Measurements from ENCODE around the gene KRTAP9-8.
"Not testable (repeated sequence)": the region's sequence is repeated elsewhere in the genome, so short reads cannot be mapped to it uniquely, and the experiment has no call there.

The KRTAP9-8 gene, protein sequence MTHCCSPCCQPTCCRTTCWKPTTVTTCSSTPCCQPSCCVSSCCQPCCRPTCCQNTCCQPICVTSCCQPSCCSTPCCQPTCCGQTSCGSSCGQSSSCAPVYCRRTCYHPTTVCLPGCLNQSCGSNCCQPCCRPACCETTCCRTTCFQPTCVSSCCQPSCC

GRCh38 chr17:41237949-41238437 is at the start of gene KRTAP9-8:
TSS of gene KRTAP9-8 (plus strand) at chr17:41237999. CDS start at chr17:41238052, 53 bp downstream.
- in situ Hi-C loops (cut with HindIII; ENCODE audit: low sequenced_read_pairs) = not testable (repeated sequence)

DNA sequence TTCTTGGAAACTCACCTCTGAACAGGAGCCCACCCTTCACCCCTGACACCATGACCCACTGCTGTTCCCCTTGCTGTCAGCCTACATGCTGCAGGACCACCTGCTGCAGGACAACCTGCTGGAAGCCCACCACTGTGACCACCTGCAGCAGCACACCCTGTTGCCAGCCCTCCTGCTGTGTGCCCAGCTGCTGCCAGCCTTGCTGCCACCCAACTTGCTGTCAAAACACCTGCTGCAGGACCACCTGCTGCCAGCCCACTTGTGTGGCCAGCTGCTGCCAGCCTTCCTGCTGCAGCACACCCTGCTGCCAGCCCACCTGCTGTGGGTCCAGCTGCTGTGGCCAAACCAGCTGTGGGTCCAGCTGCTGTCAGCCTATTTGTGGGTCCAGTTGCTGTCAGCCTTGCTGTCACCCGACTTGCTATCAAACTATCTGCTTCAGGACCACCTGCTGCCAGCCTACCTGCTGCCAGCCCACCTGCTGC is 47.9 kb upstream of the KRTAP9-8 start, which contains the start of gene KRTAP9-1:
TSS of gene KRTAP9-1 (plus strand) at position 51 of the 482 bp plus-strand sequence. CDS start at position 51, 0 bp downstream.
- in situ Hi-C loops (cut with HindIII; ENCODE audit: low sequenced_read_pairs) = not testable (repeated sequence)

GRCh38 chr17:41190328-41190727 is 47.5 kb upstream of the KRTAP9-8 start:
- in situ Hi-C loops (cut with HindIII; ENCODE audit: low sequenced_read_pairs) = no loop called here

GRCh38 chr17:41196068-41196467 is 41.7 kb upstream of the KRTAP9-8 start:
- in situ Hi-C loops (cut with HindIII; ENCODE audit: low sequenced_read_pairs) = no loop called here

DNA sequence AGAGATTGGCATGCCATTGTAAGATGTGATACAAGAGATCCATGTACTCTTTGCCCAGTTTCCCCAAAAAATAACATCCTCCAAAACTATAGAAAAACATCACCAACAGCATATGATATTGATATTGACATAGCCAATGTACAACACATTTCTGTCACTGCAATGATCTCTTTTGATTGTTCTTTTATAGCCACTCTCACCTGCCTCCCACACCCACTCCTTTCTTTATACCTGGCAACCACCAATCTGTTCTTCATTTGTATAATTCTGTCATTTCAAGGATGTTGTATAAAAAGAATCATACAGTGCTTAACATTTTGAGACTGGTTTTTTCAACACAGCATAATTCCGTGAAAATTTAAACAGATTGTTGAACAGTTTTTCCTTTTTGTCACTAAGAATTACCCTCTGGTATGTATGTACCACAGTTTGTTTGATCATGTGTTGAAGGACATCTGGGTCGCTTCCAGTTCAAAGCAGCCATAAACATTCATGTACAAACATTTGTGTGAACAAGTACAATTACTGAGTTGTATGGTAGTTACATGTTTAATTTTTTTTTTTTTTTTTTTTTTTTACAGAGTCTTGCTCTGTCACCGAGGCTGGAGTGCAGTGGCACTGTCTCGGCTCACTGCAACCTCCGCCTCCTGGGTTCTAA is 38.2 kb upstream of the KRTAP9-8 start:
- in situ Hi-C loops (cut with HindIII; ENCODE audit: low sequenced_read_pairs) = no loop called here

- in situ Hi-C loops (cut with HindIII; ENCODE audit: low sequenced_read_pairs) = no loop called here
Measured at GRCh38 chr17:41211845-41212466, 25.8 kb upstream of the KRTAP9-8 start.

- in situ Hi-C loops (cut with HindIII; ENCODE audit: low sequenced_read_pairs) = no loop called here
Measured at GRCh38 chr17:41212524-41213169, 25.2 kb upstream of the KRTAP9-8 start.

- in situ Hi-C loops (cut with HindIII; ENCODE audit: low sequenced_read_pairs) = no loop called here
Measured at GRCh38 chr17:41215681-41216080, 22.1 kb upstream of the KRTAP9-8 start.

GRCh38 chr17:41223821-41224220 is 14.0 kb upstream of the KRTAP9-8 start:
- in situ Hi-C loops (cut with HindIII; ENCODE audit: low sequenced_read_pairs) = no loop called here

GRCh38 chr17:41226051-41226450 is 11.7 kb upstream of the KRTAP9-8 start:
- in situ Hi-C loops (cut with HindIII; ENCODE audit: low sequenced_read_pairs) = no loop called here

DNA sequence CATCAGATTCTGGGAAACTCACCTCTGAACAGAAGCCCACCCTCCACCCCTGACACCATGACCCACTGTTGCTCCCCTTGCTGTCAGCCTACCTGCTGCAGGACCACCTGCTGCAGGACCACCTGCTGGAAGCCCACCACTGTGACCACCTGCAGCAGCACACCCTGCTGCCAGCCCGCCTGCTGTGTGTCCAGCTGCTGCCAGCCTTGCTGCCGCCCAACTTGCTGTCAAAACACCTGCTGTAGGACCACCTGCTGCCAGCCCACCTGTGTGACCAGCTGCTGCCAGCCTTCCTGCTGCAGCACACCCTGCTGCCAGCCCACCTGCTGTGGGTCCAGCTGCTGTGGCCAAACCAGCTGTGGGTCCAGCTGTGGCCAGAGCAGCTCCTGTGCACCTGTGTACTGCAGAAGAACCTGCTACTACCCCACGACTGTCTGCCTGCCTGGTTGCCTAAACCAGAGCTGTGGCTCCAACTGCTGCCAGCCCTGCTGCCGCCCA is 11.2 kb upstream of the KRTAP9-8 start, which contains the start of gene KRTAP9-2:
TSS of gene KRTAP9-2 (plus strand) at position 51 of the 498 bp plus-strand sequence. CDS start at position 58, 7 bp downstream.
- in situ Hi-C loops (cut with HindIII; ENCODE audit: low sequenced_read_pairs) = not testable (repeated sequence)

- in situ Hi-C loops (cut with HindIII; ENCODE audit: low sequenced_read_pairs) = no loop called here
Measured at GRCh38 chr17:41230094-41230493, 7.7 kb upstream of the KRTAP9-8 start.

- in situ Hi-C loops (cut with HindIII; ENCODE audit: low sequenced_read_pairs) = no loop called here
Measured at GRCh38 chr17:41231731-41232130, 6.1 kb upstream of the KRTAP9-8 start.

- in situ Hi-C loops (cut with HindIII; ENCODE audit: low sequenced_read_pairs) = not testable (repeated sequence)
Measured at GRCh38 chr17:41232399-41233105, 5.2 kb upstream of the KRTAP9-8 start, which contains the start of gene KRTAP9-3. TSS of gene KRTAP9-3 (plus strand) at chr17:41232449. CDS start at chr17:41232502, 53 bp downstream.

DNA sequence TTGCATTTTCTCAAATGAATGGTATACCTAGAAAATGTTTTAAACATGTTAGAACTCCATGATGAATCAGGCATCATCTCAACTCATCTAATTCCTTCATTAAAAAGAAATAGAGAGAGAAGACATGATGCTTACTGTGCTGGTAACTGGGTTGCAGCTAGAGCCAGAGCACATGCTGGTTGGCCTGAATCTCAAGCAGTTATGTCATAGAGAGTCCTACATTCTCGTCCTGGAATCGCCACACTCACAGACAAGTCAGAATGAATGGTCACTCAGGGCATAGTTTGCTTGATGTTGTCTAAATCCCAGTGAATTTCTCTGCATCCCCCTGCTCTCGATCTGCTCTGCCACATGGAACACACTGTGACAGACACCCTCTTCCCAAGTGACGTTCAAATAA is 683 bp upstream of the KRTAP9-8 start:
- in situ Hi-C loops (cut with HindIII; ENCODE audit: low sequenced_read_pairs) = not testable (repeated sequence)

DNA sequence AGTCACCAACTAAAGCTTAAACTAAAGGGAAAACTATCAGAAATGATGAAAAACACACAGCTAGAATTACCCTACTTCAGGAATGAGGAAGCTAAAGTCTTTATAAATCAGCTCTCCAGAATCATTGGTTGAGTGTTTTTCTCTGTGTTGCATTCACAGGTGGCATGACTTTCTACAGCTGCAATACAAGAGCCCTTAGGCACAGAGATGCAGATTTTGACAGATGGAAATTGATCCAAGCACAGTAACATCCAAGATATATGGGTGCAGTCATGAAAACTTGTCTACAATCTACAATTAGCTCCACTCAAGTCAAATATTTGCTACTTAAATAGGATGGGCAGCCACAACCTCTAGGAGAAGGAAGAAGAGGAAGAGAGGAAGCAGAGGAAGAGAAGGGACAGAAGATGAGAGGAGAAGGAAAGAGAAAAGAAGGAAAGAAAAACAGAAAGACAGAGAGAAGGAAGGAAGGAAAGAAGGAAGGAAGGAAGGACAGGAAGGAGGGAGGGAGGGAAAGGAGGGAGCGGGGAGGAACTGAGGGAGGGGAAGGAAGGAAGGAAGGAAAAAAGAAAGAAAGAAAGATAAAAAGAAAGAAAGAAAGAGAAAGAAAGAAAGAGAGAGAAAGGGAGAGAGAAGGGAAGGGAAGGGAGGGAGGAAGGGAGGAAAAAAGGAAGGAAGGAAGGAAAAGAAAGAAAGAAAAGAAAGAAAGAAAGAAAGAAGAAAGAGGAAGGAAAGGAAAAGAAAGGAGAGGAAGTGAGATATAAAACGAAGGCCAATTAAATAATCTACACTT is 9.4 kb downstream of the KRTAP9-8 start:
- in situ Hi-C loops (cut with HindIII; ENCODE audit: low sequenced_read_pairs) = not testable (repeated sequence)

GRCh38 chr17:41249637-41250240 is 11.9 kb downstream of the KRTAP9-8 start, which contains the start of gene KRTAP9-4:
TSS of gene KRTAP9-4 (plus strand) at chr17:41249687. CDS start at chr17:41249721, 34 bp downstream.
- in situ Hi-C loops (cut with HindIII; ENCODE audit: low sequenced_read_pairs) = not testable (repeated sequence)

DNA sequence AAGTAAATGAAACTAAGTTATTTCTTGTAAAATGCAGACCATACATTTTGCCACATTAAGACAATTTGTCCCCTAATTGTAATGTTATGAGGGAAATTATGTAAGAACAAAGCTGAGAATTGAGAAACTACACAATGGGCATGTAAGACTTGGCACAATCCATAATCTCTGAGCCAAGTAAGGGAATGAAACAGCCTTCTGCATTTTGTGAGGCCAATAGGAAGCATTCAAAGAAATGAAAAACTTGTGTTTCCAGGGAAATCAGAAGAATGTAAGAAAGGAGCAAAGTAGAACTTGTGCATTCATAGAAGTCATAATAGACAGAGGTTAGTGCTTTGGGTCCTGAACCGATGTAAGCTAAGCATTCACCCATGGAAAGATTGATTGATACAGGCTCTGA is 13.5 kb downstream of the KRTAP9-8 start:
- in situ Hi-C loops (cut with HindIII; ENCODE audit: low sequenced_read_pairs) = no loop called here

GRCh38 chr17:41254861-41255260 is 17.1 kb downstream of the KRTAP9-8 start:
- in situ Hi-C loops (cut with HindIII; ENCODE audit: low sequenced_read_pairs) = no loop called here

Measured in DLD1 (cell line).